ENCODE measurements around the gene KMT2E.

The KMT2E gene

DNA sequence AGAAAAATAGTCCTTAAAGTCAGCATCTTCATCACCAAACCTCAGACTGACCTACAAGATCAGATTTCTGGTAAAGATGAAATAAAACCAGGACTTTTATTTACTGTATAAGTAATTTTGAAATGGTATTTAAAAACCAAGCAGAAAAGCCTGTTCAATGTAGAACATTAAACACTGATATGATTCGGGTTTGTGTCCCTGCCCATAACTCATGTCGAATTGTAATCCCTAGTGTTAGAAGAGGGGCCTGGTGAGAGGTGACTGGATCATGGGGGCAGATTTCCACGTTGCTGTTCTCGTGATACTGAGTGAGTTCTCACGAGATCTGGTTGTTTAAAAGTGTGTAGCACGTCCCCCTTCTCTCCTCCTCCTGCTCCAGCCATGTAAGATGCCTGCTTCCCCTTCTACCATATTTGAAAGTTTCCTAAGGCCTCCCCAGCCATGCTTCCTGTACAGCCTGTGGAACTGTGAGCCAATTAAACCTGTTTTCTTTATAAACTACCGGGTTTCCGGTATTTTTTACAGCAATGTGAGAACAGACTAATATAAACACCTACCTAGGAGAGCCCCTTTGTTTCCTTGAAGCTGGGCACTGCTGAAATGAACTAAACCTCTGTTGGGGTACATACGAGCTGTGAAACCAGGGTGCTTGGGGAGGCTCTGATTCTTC is 120.1 kb downstream of the KMT2E start:
- DNase-seq = no peak

DNA sequence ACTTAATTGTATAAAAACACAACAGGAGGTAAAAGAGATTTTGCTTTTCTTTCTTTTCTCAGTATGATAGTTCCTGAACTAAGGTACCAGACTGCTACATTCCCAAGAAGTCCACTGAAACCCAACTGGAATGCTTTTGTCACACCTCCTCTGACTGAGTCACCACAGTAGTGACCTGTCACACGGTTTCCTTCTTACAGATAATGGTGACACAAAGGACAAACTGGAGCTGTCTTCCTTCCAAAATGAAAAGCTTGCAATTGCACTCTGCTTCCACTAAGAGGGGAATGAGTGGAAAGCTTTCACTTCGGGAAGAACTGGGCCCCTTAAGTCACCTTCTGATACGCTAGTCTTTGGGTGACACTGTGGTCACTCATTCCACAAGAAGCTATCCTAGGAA is 122.2 kb downstream of the KMT2E start:
- DNase-seq = peak in 1 of 2 experiments; percentile 8

DNA sequence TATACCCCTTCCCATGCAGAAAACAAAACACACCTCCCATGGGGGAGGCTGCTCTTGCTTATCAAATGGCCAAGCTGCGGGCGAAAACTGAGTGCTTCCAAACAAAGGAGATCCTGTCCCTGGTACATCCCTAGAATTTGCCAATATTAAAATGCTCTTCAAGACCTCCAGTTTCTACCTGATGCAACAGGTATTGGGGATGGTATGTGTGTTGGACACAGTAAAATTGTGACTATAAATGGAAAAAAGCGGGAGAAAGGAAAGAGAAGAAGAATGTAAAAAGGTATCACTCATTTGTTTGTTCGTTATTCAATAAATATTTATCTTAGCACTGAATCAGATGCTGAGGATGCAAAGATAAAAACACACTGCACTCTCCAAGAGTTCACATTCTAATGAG is 123.9 kb downstream of the KMT2E start:
- DNase-seq = no peak

DNA sequence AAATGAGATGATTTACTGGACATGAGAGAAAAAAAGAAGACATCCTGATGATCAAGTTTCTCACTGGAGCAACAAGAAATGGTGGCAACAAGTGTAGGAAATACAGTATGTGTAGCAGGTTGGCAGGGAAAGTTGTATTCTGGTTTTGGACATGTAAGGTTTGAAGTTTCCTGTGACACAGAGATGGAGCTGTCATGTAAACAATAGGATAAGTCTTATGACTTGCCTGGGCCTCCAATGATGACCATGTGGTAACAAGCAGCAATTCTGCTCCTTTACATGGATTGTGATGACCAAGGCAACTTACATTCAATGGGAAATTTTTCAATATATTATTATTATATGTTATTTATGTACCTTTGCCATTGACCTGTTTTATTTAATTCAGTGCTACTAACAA is 125.4 kb downstream of the KMT2E start:
- no peak for DNase-seq

DNA sequence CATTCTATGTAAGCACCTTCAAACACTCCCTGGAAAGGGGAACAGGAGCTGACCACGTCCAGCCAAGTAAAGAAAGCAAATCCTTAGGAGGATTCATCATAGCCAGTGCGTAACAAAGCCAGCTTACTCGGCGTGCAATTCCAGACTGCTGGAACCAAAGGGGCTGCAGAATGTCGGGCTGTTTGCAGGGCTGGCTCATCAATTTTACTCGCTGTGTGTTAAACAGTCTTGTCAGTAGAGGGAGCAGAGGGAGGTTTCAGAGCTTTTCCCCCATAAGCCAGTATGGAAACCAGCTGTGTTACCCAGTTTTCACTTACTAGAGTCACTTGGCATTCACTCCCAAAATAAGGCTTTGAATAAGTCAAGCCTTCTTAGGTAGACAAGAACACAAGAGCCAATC is 127.1 kb downstream of the KMT2E start:
- DNase-seq = peak in 1 of 2 experiments; percentile 35

DNA sequence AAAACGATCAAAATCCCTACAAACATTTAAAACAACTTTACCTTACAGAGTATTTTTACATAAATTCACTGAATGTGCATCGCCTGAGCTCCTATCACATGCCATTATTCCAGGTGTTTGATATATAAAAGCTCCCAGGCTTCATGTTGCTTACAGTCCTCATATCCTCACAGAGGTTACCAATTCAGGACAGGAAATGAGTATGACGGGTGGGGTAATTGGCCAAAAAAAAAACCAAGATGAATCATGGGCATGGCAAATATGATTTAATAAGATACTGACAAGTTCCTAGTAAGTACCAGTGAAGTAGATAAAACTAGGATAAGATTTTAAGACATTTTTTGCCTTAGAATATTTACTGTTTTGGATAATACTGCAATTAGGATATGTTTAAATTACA is 135.8 kb downstream of the KMT2E start:
- DNase-seq = peak in 1 of 2 experiments; percentile 35

DNA sequence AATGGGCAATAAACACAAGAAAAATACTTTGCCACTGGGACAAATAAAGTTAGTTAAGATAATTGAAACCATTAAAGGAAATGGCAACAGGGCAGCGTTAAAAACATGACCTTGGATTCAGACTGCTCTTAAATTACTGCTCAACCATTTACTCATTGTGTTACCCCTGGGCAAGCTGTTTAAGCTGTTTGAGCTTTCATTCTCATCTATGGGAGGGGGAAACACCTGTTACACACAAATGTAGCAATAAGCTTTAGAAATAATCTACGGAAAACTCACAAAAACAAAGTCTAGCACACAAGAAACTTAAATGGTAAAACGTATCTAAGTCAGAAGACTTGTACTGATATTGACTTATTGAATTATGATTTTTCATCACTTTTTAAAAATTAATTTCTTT is 137.1 kb downstream of the KMT2E start:
- no peak for DNase-seq

DNA sequence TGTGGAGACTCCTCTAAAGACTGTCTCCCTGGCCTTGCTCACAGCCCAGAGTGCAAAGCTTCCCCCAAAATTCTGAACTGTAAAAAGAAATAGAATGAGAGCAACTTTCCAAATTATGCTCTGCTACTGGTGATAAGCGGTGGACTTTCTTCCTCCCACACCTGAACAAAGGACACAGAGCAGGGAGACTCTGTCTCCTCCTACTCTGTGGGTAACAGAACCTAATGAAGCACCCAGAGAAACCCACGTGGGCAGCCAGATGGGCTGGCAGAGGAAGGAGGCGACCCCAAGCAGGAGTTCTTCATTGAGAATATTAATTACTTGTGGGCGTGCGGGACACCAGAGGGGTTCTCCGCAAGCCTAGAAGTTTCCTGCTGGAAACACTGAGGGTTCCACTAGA is 139.5 kb downstream of the KMT2E start:
- no peak for DNase-seq

DNA sequence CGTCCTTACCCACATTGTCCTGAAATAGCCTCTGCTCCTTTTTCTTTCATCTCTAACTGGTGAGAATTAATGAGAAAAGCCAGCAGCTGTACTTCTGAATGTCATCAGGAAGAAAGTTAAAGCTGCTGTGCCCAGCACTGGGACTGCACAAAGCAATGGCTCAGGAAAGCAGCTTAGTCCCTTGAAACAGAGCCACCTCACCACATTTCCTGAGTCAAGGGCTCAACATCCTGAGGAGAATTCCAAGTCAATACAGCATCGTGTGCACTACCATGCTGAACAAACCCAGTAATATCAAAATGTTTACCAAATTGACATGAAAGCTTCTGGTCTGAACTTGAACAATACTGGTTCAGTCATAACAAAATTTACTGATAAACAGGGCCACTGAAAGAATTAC is 140.1 kb downstream of the KMT2E start:
- DNase-seq = no peak

DNA sequence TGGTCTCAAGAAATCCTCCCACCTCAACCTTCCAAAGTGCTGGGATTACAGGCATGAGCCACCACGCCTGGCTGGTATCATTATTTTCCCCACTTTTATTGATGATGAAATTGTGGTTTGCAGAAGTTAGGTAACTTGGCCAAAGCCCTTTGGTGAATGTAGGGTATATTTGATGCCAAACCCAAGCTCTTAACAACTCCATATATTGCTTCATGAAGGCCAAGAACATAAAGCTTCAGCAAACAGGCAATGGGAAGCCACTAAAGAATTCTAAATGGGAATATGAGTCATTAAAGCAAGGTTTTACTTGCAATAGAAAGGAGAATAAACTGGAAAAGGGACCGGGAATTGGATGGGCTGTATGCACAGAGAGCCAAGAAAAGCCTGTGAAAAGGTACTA is 142.7 kb downstream of the KMT2E start:
- DNase-seq = no peak

DNA sequence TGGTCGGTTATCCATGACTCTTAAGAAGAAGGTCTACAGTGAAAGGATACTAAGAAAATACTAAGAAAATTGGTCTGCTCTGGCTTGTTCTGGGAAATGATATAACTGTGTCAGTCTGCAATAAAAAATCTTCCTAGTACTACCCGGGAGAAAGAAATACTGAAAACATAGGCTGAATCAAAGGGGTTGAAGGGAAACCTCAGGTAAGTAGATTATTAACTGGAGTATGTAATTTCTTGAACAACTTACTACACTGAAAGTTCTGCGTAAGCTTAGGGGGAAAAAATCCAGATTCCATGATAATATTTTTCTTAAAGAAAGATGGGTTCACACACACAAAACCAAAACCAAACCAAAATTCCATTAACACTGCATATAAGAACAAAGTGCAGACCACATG is 143.3 kb downstream of the KMT2E start:
- DNase-seq = no peak

DNA sequence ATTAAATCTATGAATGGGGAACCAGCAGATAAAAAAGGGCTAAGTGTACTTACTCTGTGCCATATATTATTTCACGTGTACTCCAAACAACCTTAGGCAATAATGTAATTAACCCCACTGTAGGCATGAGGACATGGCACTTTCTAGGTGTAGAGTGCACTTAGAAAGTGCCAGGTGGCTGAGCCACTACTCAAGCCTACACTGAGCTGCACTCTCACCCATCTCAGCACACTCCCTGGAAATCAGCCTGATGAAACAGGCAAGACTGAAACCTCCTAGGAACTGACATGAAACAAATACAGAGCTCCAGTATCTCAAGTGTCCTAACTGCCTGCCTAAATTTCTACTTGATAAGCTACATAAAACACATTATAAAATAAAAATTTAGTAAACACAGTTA is 147.4 kb downstream of the KMT2E start:
- DNase-seq = no peak

All from SW 1271 (cell line).